Measurements from ENCODE around the gene TBXAS1.

Gene TBXAS1

DNA sequence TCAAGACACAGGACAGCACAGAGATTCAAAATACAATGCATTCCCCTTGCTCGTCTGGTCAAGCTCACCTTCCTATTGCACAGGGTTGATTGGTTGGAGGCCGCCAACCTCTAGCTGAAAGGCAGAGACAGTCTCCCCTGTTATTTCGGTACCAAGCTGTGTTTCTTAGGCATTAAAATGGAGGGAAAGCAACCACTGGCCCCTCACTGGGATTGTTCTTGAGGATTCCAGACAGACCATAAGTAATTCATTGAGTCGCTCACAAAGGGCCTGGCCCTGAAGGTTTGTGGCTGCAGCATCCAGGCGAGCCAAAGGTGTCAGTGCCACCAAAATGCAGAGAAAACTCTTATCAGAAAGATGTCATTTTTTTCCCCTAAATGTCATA lies 152.4 kb downstream of the TBXAS1 start:
- H3K4me3 ChIP-seq (ENCODE audit: low read depth, low read length) = no peak overlapping the region
- TF ChIP-seq, protein P1, sequence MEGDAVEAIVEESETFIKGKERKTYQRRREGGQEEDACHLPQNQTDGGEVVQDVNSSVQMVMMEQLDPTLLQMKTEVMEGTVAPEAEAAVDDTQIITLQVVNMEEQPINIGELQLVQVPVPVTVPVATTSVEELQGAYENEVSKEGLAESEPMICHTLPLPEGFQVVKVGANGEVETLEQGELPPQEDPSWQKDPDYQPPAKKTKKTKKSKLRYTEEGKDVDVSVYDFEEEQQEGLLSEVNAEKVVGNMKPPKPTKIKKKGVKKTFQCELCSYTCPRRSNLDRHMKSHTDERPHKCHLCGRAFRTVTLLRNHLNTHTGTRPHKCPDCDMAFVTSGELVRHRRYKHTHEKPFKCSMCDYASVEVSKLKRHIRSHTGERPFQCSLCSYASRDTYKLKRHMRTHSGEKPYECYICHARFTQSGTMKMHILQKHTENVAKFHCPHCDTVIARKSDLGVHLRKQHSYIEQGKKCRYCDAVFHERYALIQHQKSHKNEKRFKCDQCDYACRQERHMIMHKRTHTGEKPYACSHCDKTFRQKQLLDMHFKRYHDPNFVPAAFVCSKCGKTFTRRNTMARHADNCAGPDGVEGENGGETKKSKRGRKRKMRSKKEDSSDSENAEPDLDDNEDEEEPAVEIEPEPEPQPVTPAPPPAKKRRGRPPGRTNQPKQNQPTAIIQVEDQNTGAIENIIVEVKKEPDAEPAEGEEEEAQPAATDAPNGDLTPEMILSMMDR (IDR thresholded peaks at IDR 0.05; ENCODE audit: low read depth, low read length) = no peak

DNA sequence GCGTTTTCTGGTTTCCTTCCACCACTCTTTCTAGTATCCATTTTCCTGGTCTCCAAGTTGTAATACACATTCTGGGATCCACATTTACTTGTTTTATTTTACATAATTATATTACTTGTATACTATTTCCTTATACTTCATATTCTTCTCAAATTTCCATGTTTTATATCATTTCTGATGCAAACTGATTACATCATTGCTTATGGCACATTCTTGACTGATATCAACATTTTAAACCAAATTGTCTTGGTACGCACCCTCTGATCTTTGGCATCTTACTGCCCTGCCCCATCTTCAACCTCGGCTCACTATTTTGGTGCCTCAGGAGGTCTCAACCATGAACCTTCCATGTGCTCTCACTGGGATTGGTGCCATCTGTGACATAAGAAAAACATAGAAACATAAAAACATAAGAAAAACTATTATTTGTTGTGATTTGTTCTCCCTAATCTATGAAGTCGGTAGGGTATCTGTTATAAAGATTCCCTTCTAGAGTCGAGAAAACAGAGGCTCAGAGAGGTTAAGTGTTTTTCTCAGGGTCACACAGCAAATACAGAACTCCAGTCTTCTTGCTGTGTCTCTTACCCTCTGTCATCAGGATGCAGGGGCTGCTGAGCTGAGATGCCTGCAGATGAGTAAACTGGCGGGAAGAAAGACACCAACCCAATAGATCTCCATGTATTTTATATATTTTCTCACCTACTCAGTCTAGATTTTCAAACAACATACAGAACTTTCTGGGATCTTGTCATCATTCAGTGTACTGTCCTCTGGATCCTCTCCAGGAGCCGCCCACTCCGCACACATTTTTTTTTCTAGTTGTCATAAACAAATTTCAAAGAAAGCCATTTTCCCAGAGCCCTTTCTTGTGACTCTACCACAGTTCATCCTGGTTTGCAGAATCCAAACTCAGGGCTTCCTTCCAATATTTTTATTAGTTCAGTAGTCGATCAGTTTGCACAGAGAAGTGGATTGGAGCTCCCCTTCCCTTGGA lies 154.2 kb downstream of the TBXAS1 start:
- H3K4me3 ChIP-seq (ENCODE audit: low read depth, low read length) = no peak overlapping the region
- TF ChIP-seq, protein P1 (IDR thresholded peaks at IDR 0.05; ENCODE audit: low read depth, low read length) = no peak

DNA sequence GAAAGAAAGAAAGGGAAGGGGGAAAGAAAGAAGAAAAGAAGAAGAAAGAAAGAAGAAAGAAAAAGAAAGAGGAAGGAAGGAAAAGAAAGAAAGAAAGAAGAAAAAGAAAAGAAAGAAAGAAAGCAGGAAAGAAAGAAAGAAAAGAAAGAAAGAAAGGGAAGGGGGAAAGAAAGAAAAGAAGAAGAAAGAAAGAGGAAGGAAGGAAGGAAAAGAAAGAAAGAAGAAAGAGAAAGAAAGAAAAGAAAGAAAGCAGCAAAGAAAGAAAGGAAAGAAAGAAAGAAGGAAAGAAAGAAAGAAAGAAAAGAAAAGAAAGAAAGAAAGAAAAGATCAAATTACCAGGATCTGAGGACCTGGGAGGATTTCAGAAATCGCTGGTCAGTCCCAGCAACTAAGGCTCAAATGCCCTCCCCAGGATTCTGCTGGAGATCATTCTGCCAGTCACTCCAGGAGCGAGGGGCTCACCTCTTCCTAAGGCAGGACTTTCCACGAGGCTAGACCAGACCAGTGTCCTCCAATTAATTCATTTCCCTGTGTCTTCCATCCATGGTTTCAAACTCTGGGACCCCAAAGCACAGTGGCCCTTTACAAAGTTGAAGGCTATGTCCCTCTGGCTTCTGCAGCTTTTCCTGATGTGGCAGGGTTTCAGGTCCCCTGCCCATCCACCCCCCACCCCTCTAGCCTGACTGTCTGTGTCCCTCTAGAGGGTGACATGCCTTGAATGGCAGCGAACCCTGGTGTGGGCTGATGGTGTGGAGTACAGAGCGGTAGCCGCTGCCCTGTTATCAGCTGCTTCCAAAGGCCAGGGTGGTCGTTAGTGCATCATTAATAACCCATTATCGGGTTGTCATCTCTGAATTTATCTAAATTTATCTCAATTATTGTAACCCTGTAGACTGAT lies 155.8 kb downstream of the TBXAS1 start:
- TF ChIP-seq, protein P1 (IDR thresholded peaks at IDR 0.05; ENCODE audit: low read depth, low read length) = no peak
- no peak overlapping the region for H3K4me3 ChIP-seq (ENCODE audit: low read depth, low read length)

DNA sequence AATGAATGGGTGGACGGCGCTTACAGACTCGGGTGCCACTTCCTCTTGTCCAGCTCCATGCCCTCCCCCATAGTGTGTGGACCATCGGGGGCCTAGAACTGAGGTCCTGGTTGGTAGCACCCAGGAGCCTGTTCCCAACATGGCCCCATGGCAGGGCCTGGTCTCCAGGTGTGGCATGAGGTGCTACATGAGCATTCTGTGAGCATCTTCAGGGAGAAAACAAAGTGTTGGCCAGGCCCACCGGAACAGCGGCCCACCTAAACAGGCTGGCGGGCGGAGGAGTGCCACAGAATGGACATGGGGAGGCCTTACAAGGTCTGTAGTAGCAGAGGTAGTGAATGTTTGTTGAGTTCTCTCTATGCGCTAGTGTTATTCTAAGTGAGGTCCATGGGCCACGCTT lies 156.7 kb downstream of the TBXAS1 start:
- no peak overlapping the region for H3K4me3 ChIP-seq (ENCODE audit: low read depth, low read length)
- TF ChIP-seq, protein P1 (IDR thresholded peaks at IDR 0.05; ENCODE audit: low read depth, low read length) = no peak

DNA sequence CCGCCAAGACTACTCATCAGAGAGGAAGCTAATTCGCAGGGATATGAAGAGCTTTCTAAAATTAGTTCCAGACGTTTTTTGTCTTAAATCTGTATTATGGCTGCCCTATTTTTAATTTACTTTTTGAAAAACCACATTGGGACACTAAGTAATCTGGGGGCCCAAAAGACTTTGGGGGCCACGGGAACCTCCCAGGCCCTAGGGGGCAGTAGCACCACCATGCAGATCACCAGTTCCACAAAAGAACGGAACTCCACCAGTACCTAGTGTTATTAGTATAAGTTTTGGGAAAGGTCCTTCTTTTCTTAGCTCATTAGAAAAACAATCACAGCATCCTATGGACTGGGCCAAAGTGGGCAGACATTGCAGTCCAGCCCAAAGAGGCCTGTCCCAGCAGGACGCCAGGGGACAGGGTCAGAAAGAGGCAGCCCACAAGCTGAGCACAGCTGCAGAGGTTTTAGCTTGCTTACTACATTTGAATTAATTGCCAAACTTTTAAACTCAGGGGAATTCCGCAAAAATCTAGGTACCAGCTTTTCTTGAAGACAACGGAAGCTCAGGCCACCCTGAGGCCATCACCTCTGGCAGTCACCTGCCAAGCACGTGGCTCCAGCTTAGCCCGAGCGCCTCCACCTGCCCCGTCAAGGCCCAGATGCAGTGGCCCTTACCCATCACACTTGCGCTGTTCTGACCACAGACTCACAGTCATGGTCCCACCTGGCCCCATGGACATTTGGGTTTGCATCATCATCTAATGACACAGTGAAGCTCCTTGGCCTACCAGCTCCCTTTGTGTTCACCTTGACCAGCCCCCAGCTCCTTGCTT lies 158.8 kb downstream of the TBXAS1 start:
- TF ChIP-seq, protein P1 (IDR thresholded peaks at IDR 0.05; ENCODE audit: low read depth, low read length) = no peak
- no peak overlapping the region for H3K4me3 ChIP-seq (ENCODE audit: low read depth, low read length)

DNA sequence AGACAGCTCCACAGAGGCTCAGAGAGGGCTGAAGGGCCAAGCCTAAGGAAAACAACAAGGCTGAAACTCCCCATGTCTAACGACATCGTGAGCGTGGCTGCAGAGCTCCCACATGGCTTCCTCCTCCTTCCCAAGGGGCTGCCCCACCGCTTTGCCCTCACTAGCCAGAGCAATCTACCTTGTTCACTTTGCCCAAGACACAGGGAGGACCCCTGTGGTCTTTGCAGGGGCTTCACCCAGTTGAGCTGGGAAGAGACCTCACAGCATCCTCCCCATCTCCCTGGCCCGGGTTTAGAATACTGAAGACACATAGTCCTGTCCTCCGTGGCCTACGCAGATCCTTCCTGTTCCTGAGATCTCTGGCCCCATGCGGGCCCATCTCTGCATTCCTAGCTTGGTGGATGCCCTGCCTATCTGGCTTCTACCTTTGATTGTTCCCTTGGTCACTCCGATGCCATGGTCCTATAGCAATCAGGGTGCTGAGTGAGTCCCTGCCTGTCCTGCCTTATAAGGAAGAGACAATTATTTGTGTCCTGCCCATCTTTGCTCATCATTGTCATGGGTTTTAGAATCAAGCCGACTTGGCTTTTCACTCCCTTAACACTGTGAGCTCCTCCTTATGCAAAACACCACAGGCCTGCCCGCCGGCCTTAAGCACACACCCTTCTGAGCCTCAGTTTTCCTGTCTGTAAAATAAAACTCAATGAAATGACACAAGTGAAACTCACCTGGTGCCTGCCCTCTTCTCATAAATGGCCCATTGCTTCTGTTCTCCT lies 160.5 kb downstream of the TBXAS1 start:
- TF ChIP-seq, protein P1 (IDR thresholded peaks at IDR 0.05; ENCODE audit: low read depth, low read length) = no peak

More for the DNA sequence above, 160.5 kb downstream of the TBXAS1 start:
- no peak overlapping the region for H3K4me3 ChIP-seq (ENCODE audit: low read depth, low read length)

All from WI38 (cell line).